ENCODE data around the gene GCLC.
"Not testable (repeated sequence)": the region's sequence is repeated elsewhere in the genome, so short reads cannot be mapped to it uniquely, and the experiment has no call there.

DNA sequence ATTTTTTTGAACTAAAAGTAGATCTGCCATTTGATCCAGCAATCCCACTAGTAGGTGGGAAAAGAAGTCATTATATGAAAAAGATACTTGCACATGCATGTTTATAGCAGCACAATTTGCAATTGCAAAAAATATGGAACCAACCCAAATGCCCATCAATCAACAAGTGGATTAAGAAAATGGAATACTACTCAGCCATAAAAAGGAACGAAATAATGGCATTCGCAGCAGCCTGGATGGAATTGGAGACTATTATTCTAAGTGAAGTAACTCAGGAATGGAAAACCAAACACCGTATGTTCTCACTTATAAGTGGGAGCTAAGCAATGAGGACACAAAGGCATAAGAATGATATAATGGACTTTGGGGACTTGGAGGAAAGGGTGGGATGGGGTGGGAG lies 27.5 kb upstream of the GCLC start:
- TF ChIP-seq, protein P1, sequence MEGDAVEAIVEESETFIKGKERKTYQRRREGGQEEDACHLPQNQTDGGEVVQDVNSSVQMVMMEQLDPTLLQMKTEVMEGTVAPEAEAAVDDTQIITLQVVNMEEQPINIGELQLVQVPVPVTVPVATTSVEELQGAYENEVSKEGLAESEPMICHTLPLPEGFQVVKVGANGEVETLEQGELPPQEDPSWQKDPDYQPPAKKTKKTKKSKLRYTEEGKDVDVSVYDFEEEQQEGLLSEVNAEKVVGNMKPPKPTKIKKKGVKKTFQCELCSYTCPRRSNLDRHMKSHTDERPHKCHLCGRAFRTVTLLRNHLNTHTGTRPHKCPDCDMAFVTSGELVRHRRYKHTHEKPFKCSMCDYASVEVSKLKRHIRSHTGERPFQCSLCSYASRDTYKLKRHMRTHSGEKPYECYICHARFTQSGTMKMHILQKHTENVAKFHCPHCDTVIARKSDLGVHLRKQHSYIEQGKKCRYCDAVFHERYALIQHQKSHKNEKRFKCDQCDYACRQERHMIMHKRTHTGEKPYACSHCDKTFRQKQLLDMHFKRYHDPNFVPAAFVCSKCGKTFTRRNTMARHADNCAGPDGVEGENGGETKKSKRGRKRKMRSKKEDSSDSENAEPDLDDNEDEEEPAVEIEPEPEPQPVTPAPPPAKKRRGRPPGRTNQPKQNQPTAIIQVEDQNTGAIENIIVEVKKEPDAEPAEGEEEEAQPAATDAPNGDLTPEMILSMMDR (IDR thresholded peaks at IDR 0.05; ENCODE audit: poor library complexity, severe bottlenecking): not testable (repeated sequence)
- not testable (repeated sequence) for TF ChIP-seq POLR2AphosphoS5 (IDR thresholded peaks at IDR 0.05); EZH2 (IDR thresholded peaks at IDR 0.05; ENCODE audit: borderline replicate concordance, insufficient read depth, low read length, poor library complexity, severe bottlenecking)

Data from neural cell (in vitro differentiated cells).